ENCODE results near the gene ME1. TPM values are rescaled to one million over a fixed set of nuclear protein-coding genes. Genes with fewer than 3 reads are reported as not detected.

Gene ME1
- total and polyA plus RNA-seq, 8 donors = 5.2 to 31.7 (median 12.7) TPM

GRCh38 chr6:83176246-83176645 lies 254.6 kb downstream of the ME1 start:
- no peaks in the 10 kb centered on the region for H3K9me3 ChIP-seq
- no peaks in the 10 kb centered on the region for H3K27me3 ChIP-seq
- peaks cover 15 to 99% (median 93%) of the 10 kb centered on the region in 4 donors for H3K36me3 ChIP-seq
- no peaks in the 10 kb centered on the region for H3K4me1 ChIP-seq
- TF ChIP-seq POLR2A (IDR thresholded peaks at IDR 0.05) (no peak), CTCF (IDR thresholded peaks at IDR 0.05) (no peak), EP300 (IDR thresholded peaks at IDR 0.05) (no peak), POLR2AphosphoS5 (IDR thresholded peaks at IDR 0.05) (no peak)
- intact Hi-C loops (cut with DNase I; ENCODE audit: low total_unique reads) = no loop called here
- H3K4me3 ChIP-seq = no peak overlapping the region
- DNase-seq = peak in 1 of 2 donors; percentile 28
- WGBS, 5 donors = 72 to 86% (median 81%) methylated on average over 4 of the region's 4 CpGs
- no peak overlapping the region for H3K27ac ChIP-seq

- Histone ChIP-seq H3K36me3 (peaks cover 43 to 100% (median 99%) of the 10 kb centered on the region in 4 donors), H3K27me3 (no peaks in the 10 kb centered on the region), H3K4me3 (no peak overlapping the region), H3K4me1 (peaks cover 0 to 8% (median 0%) of the 10 kb centered on the region in 4 donors), H3K9me3 (no peaks in the 10 kb centered on the region), H3K27ac (peak overlapping the region in 1 of 5 donors; percentile 8)
- WGBS, 5 donors = 41 to 69% (median 58%) methylated on average over 1 of the region's 1 CpG
- DNase-seq = peak in 1 of 2 donors; percentile 8
- intact Hi-C loops (cut with DNase I; ENCODE audit: low total_unique reads) = no loop called here
- no peak for TF ChIP-seq POLR2A (IDR thresholded peaks at IDR 0.05)
- TF ChIP-seq CTCF (IDR thresholded peaks at IDR 0.05) = no peak
- no peak for TF ChIP-seq EP300 (IDR thresholded peaks at IDR 0.05)
- no peak for TF ChIP-seq POLR2AphosphoS5 (IDR thresholded peaks at IDR 0.05)
Observed at GRCh38 chr6:83169511-83169910, 261.3 kb downstream of the ME1 start.

GRCh38 chr6:83169106-83169505 lies 261.7 kb downstream of the ME1 start:
- intact Hi-C loops (cut with DNase I; ENCODE audit: low total_unique reads) = no loop called here
- Histone ChIP-seq H3K27ac (peak overlapping the region in 1 of 5 donors; percentile 1), H3K4me3 (no peak overlapping the region), H3K9me3 (no peaks in the 10 kb centered on the region), H3K4me1 (peaks cover 0 to 8% (median 0%) of the 10 kb centered on the region in 4 donors), H3K36me3 (peaks cover 43 to 100% (median 99%) of the 10 kb centered on the region in 4 donors), H3K27me3 (no peaks in the 10 kb centered on the region)
- no peak for DNase-seq
- TF ChIP-seq POLR2A (IDR thresholded peaks at IDR 0.05) (no peak), POLR2AphosphoS5 (IDR thresholded peaks at IDR 0.05) (no peak), EP300 (IDR thresholded peaks at IDR 0.05) (no peak), CTCF (IDR thresholded peaks at IDR 0.05) (no peak)

- intact Hi-C loops (cut with DNase I; ENCODE audit: low total_unique reads) = no loop called here
- Histone ChIP-seq H3K27me3 (no peaks in the 10 kb centered on the region), H3K9me3 (no peaks in the 10 kb centered on the region), H3K4me3 (no peak overlapping the region), H3K36me3 (peaks cover 40 to 100% (median 99%) of the 10 kb centered on the region in 4 donors), H3K27ac (no peak overlapping the region), H3K4me1 (peaks cover 0 to 8% (median 0%) of the 10 kb centered on the region in 4 donors)
- no peak for DNase-seq
- WGBS, 5 donors = 70 to 88% (median 84%) methylated on average over 1 of the region's 1 CpG
- no peak for TF ChIP-seq POLR2A (IDR thresholded peaks at IDR 0.05)
- TF ChIP-seq EP300 (IDR thresholded peaks at IDR 0.05) = no peak
- no peak for TF ChIP-seq CTCF (IDR thresholded peaks at IDR 0.05)
- no peak for TF ChIP-seq POLR2AphosphoS5 (IDR thresholded peaks at IDR 0.05)
Observed at GRCh38 chr6:83168556-83168955, 262.3 kb downstream of the ME1 start.

Measured in stomach (tissue), 9 donors.